Adipocyte (in vitro differentiated cells): ENCODE results near the gene HMGCLL1.

Experiments
- DNase-seq: peaks from one replicate; pipeline ENCODE4 v3.0.0-alpha.2; 2015; ENCODE audit warnings: low read depth
- H3K27me3 ChIP-seq: replicated peaks from 2 replicates; pipeline ENCODE4 v1.7.0; 2013; ENCODE audit warnings: mild to moderate bottlenecking, low read length, moderate library complexity; ENCODE audit not compliant: control insufficient read depth, insufficient read depth
- H3K36me3 ChIP-seq: 2 replicates; pipeline ENCODE4 v1.7.0; 2013; ENCODE audit warnings: low read length, mild to moderate bottlenecking, moderate library complexity; ENCODE audit not compliant: control insufficient read depth, insufficient read depth, severe bottlenecking
- H3K4me1 ChIP-seq: 2 replicates; pipeline ENCODE4 v1.7.0; 2013; ENCODE audit warnings: mild to moderate bottlenecking, low read length, moderate library complexity; ENCODE audit not compliant: control insufficient read depth, insufficient read depth
- H3K4me3 ChIP-seq: 2 replicates; pipeline ENCODE4 v1.7.0; 2013; ENCODE audit warnings: mild to moderate bottlenecking, low read length, moderate library complexity
- H3K9ac ChIP-seq: 2 replicates; pipeline ENCODE4 v1.7.0; 2013; ENCODE audit warnings: mild to moderate bottlenecking, low read length, moderate library complexity
- H3K9me3 ChIP-seq: 2 replicates; pipeline ENCODE4 v1.7.0; 2013; ENCODE audit warnings: mild to moderate bottlenecking, low read length, moderate library complexity; ENCODE audit not compliant: control insufficient read depth

The HMGCLL1 gene

DNA sequence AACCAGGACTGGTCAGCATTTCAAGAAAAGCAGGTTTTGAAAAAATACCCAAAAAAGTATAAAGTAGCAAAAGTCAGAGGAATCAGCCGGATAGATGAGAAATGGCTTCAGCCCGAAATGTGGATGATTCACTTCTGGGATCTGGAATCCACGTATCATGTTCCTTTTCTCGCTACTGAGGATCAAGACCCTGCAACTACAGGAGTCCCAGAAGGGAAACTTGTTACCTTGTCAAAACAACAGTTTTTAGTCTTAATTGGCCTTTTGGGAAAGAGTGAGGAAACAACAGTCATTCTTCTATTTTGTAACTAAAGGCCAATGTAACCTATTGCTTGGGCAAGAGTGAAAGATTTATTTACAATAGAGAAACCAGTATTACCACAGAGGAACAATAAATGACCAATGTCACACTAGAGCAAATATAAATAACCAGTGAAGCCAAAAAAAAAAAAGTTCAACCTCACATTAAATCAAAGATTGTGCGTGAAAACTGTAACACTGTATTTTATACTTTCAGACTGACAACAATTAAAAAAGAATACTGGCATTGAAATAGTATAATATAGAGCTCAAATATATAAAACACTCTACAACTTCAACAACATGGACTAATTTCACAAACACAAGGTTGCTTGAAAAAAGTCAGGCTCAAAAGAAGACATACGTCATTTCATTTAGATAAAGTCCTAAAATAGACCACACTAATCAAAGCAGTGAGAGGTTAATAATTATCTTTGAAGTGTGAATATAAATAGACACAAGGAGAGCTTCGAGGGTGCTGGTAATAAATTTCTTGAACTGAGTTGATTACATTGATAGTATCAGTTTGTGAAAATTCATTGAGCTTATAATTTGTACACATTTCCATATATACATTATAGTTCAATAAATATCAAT is 135.5 kb downstream of the HMGCLL1 start:
- Histone ChIP-seq H3K4me1 (peaks cover 28% of the 10 kb centered on the region), H3K9me3 (no peaks in the 10 kb centered on the region), H3K27me3 (no peaks in the 10 kb centered on the region), H3K4me3 (peak overlapping the region; percentile 51), H3K9ac (no peak overlapping the region), H3K36me3 (no peaks in the 10 kb centered on the region)
- peak; percentile 3 for DNase-seq

DNA sequence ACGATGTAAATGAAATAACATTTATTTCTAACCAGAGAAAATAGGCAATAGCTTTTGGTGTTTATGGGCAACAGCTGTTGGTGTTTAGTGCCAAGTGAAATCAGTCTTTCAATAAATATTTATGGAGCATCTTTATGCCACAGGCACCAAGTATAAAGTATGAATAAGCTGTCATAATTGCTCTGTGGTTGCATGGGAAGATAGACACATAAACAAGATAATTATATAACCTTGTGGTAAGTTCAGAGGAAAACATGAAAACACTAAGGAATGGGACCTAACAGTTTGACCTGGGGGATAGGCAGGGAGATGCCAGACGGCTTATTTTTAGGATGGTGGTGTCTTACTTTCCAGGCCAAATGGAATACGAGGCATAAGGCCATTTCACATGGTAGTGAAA is 140.8 kb downstream of the HMGCLL1 start:
- Histone ChIP-seq H3K9ac (no peak overlapping the region), H3K4me1 (peaks cover 21% of the 10 kb centered on the region), H3K9me3 (no peaks in the 10 kb centered on the region), H3K36me3 (no peaks in the 10 kb centered on the region), H3K4me3 (no peak overlapping the region), H3K27me3 (no peaks in the 10 kb centered on the region)
- DNase-seq: no peak

DNA sequence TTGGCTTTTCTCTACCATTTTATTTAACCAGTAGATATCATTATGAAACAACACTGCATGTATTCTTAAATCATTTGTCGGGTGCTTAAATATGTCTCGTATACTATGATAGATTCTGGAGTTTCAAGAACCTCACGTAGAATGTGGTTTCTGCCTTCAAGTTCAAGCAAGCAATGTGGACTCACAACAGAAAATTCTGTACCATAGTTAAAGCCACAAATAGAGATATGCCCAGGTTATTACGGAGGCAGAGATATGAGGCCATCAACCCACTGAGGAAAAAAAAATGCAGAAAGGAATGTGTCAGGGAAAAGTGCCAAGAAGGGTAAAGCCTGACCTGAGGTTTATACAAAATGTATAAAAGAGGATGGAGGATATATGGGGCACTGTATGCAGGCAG is 141.9 kb downstream of the HMGCLL1 start:
- H3K9ac ChIP-seq: no peak overlapping the region
- DNase-seq: no peak
- H3K9me3 ChIP-seq: no peaks in the 10 kb centered on the region
- H3K4me1 ChIP-seq: peaks cover 10% of the 10 kb centered on the region
- no peak overlapping the region for H3K4me3 ChIP-seq
- no peaks in the 10 kb centered on the region for H3K36me3 ChIP-seq
- no peaks in the 10 kb centered on the region for H3K27me3 ChIP-seq

DNA sequence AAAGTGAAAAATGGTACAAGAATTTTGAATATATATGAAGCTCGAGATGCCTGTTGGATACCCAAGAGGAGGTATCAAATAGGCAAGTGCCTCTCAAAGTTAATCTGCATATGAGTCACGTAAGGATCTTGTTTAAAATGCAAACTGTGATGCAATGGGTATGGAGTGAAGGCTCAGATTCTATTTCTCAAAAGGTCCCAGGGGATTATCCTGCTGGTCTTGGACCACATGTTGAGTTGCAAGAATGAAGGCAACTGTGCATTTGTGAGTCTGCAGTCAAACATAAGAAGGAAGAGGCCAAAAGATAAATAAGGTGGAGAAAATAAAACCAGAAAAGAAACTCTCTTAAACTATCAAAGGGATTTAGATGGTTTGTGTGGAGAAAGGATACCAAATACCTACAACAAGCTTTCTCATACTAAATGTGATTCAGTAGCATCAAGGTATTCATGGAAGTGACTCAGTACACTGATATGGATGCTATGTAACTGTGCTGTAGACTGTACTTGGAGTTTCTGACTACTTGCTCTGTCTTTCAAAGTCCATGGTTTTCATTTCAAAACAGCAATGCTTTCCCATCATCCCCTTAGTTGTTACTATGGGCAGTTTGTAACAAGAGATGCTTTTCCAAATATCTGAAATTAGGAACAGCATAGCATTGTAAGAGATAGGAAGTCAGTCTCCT is 145.4 kb downstream of the HMGCLL1 start:
- peaks cover 7% of the 10 kb centered on the region for H3K4me1 ChIP-seq
- no peaks in the 10 kb centered on the region for H3K27me3 ChIP-seq
- no peak overlapping the region for H3K9ac ChIP-seq
- H3K4me3 ChIP-seq: no peak overlapping the region
- peak; percentile 94 for DNase-seq
- H3K36me3 ChIP-seq: no peaks in the 10 kb centered on the region
- no peaks in the 10 kb centered on the region for H3K9me3 ChIP-seq

DNA sequence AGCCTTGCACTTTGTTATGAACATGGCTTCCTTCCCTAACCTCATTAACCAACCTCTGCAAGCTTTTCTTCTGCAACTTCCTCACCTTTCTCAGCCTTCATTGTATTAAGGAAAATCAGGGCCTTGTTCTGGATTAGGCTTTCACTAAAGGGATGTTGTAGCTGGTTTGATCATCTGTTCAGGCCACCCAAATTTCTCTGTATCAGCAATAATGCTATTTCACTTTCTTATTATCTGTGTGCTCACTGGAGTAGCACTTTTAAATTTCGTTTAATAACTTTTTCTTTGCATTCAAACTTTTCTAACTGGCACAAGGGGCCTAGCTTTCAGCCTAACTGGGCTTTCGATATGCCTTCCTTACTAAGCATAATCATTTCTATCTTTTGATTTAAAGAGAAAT is 155.1 kb downstream of the HMGCLL1 start:
- H3K27me3 ChIP-seq: no peaks in the 10 kb centered on the region

DNA sequence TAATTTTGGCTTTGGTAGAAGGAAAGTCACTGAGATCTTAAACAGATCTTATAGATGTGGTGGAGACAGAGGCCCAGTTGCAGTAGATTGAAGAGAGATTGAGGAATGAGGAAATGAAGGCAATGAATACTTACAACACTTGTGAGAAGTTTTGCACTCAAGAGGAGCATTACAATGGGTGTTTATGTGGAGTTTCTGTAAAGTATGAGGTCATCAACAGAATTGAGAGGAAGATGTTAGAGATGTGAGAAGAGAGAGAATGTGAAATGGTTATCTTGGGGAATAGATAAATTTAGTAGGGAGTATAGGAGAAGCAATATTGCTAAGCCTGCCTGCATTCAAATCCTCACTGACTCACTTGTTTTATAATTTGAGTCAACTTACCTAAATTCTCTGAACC is 168.3 kb downstream of the HMGCLL1 start:
- DNase-seq: no peak
- H3K4me3 ChIP-seq: no peak overlapping the region
- no peaks in the 10 kb centered on the region for H3K36me3 ChIP-seq
- H3K4me1 ChIP-seq: peaks cover 6% of the 10 kb centered on the region
- peaks cover 3% of the 10 kb centered on the region for H3K27me3 ChIP-seq
- H3K9ac ChIP-seq: no peak overlapping the region
- H3K9me3 ChIP-seq: peaks cover 5% of the 10 kb centered on the region

More for the DNA sequence above, 155.1 kb downstream of the HMGCLL1 start:
- H3K36me3 ChIP-seq: no peaks in the 10 kb centered on the region
- no peak overlapping the region for H3K4me3 ChIP-seq
- no peaks in the 10 kb centered on the region for H3K9me3 ChIP-seq
- no peaks in the 10 kb centered on the region for H3K4me1 ChIP-seq
- DNase-seq: no peak
- H3K9ac ChIP-seq: no peak overlapping the region

DNA sequence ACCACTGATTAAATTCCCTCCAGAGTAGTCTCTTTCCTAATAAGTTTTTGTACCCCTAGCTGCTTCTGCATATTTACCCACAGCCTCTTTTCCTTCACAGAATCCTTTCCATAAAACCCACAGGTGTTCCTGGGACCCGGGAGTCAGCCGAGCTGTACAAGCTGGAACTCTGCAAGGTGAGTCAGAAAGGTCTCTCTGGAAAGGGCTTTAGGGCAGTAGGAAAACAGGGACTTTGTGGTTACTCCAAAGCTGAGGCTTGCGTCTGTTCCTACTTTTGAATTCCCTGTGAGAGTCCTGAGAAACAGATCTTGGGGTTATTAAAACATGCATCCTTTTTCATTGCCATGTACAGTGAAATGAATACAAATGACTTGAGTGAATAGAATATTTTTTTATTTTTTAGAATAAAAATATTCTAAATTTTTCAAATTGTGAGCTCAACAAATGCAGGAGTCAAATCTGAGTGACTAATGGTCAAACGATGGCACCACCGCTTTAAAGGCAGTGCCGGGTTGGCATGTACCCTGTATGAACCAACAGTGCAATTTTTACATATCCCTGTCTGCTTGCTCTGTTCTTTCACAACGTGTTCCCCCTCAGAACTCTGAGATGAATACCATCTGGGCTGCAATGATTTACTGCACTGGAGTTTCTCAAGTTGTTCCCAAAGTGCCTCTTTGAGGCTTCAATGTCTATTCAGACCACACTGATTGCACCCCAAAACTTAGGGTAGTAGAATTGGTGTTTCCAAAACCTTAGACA is 173.3 kb downstream of the HMGCLL1 start:
- Histone ChIP-seq H3K9ac (no peak overlapping the region), H3K4me3 (peak overlapping the region; percentile 13), H3K9me3 (no peaks in the 10 kb centered on the region), H3K27me3 (no peaks in the 10 kb centered on the region), H3K4me1 (peaks cover 10% of the 10 kb centered on the region), H3K36me3 (no peaks in the 10 kb centered on the region)
- DNase-seq: peak; percentile 82

DNA sequence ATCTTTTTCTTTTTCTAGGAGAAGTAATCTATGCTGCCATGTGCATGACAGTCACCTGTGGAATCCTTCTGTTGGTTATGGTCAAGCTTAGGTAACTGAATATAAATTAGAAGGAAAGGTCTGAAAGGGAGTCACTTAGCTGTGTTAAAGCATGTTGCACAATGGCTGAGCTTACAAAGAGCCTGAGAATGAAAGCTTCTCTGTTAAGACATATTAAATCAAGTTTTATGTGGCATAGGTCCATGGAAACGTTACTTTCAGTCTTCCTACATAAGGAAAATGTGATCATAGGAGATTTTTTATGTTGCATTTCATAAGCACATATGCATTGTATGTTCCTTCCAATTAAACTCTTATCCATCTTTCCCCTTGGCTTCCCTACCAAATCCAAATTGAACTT is 179.6 kb downstream of the HMGCLL1 start:
- no peaks in the 10 kb centered on the region for H3K36me3 ChIP-seq
- DNase-seq: peak; percentile 66
- H3K4me3 ChIP-seq: no peak overlapping the region
- no peak overlapping the region for H3K9ac ChIP-seq
- no peaks in the 10 kb centered on the region for H3K9me3 ChIP-seq
- no peaks in the 10 kb centered on the region for H3K27me3 ChIP-seq
- peaks cover 6% of the 10 kb centered on the region for H3K4me1 ChIP-seq

DNA sequence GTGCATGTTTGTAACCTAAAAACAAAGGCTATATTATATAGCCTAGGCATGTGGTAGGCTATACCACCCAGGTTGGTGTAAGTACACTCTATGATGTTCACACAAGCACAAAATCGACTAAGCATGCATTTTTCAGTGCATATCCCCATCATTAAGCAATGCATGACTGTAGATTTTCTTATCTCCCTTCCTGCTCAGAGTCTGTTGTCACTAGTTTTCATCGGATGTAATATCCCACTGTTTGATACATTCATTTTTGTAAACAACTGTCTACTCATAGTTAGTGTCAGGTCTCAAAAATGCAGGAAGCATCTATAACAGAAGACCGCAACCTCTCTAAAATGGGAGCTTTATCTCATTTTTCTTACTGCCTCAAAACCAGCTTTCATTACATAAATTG is 181.0 kb downstream of the HMGCLL1 start:
- no peaks in the 10 kb centered on the region for H3K9me3 ChIP-seq
- H3K27me3 ChIP-seq: no peaks in the 10 kb centered on the region
- H3K4me1 ChIP-seq: peaks cover 6% of the 10 kb centered on the region
- H3K36me3 ChIP-seq: no peaks in the 10 kb centered on the region
- H3K9ac ChIP-seq: no peak overlapping the region
- no peak overlapping the region for H3K4me3 ChIP-seq
- no peak for DNase-seq

DNA sequence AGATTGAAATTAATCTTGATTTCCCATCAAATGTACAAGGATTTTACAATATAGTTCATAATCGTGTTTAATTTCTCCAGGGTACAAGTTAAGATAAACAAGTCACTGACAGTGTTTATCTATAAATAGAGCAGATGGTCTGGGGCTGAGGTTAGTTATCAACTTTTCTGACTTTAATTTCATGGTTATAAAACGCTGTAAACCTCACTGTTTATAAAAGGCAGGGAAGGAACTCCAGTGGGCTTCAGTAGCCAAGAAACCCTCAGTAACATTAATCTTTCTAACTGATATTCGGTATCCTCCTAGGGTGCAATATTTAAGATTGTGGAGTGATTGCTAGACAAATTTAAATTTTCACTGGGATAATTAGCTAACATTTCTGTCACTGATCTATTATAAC is 183.1 kb downstream of the HMGCLL1 start:
- H3K36me3 ChIP-seq: no peaks in the 10 kb centered on the region
- no peak for DNase-seq
- H3K27me3 ChIP-seq: no peaks in the 10 kb centered on the region
- no peak overlapping the region for H3K4me3 ChIP-seq
- no peak overlapping the region for H3K9ac ChIP-seq
- H3K9me3 ChIP-seq: no peaks in the 10 kb centered on the region
- peaks cover 9% of the 10 kb centered on the region for H3K4me1 ChIP-seq

DNA sequence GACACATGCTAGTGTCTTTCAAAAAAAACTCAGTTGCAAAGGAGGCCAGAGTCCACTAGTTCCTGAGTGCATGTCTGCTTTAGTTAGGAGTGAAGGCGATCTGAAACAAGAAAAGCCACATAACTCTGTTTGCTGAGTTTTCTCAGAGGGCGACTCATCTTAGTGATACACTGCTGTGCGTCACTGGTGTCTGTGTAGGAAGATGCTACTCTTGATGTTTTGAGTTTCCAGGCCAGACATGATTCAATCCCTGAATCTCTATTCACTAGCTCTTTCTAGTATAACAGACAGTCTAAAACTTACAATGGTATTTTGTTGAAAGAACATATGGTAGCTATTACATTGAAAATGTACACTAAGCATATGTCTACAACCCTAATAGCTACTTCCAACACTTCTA is 190.8 kb downstream of the HMGCLL1 start:
- no peak for DNase-seq
- no peaks in the 10 kb centered on the region for H3K36me3 ChIP-seq
- peaks cover 3% of the 10 kb centered on the region for H3K4me1 ChIP-seq

More for the DNA sequence above, 190.8 kb downstream of the HMGCLL1 start:
- no peak overlapping the region for H3K9ac ChIP-seq
- no peaks in the 10 kb centered on the region for H3K27me3 ChIP-seq
- no peak overlapping the region for H3K4me3 ChIP-seq
- H3K9me3 ChIP-seq: no peaks in the 10 kb centered on the region
